Ovary (tissue), 9 donors: ENCODE results near the gene VAV3. TPM values are rescaled to one million over a fixed set of nuclear protein-coding genes. Genes with fewer than 3 reads are reported as not detected.

Source experiments
- DNase-seq, 5 donors: peaks; one replicate each; pipeline ENCODE4 v3.0.0-alpha.2; 2019 to 2020
- H3K27ac ChIP-seq, 2 donors: fragments of 200-600 bp; one replicate each; pipeline versions ENCODE4 v1.5.1 to v1.8.0; 2019 to 2022
- H3K27me3 ChIP-seq: fragments of 200-600 bp; one replicate; pipeline ENCODE4 v1.8.0; 2022
- H3K36me3 ChIP-seq: fragments of 200-600 bp; sonication (generic); one replicate; pipeline ENCODE4 v1.5.1; 2019
- H3K4me1 ChIP-seq: one replicate; pipeline ENCODE4 v1.8.1; 2013; ENCODE audit warnings: mild to moderate bottlenecking, moderate library complexity; ENCODE audit not compliant: insufficient read depth
- H3K4me3 ChIP-seq: fragments of 200-600 bp; sonication (generic); one replicate; pipeline ENCODE4 v1.5.1; 2017
- H3K9me3 ChIP-seq, 2 donors: fragments of 200-600 bp in 1 of 2; sonication (generic) in 1 of 2; one replicate each; pipeline versions ENCODE4 v1.5.1 to v1.8.1; 2013 to 2019; ENCODE audit warnings: mild to moderate bottlenecking in 1 of 2, moderate library complexity in 1 of 2
- EP300 ChIP-seq: sonication (generic); formaldehyde crosslinking; IDR thresholded peaks from one replicate; pipeline ENCODE4 v1.6.1; 2017; ENCODE audit warnings: antibody characterized with exemption
- POLR2A ChIP-seq: fragments of 450-650 bp; IDR thresholded peaks from one replicate; pipeline ENCODE4 v1.6.1; 2017; ENCODE audit warnings: antibody characterized with exemption, mild to moderate bottlenecking, moderate library complexity
- WGBS, 3 donors: extraction: QIAGEN DNeasy Blood & Tissue Kit in 1 of 3; methylation state at CpG; one replicate each; pipeline versions ENCODE4 v1.1.5 to v1.1.7; 2013 to 2017; 5-methylcytosine and 5-hydroxymethylcytosine counted together
- intact Hi-C, 4 donors: fragments of 100-400 bp; cut with DNase I; formaldehyde crosslinking; loops; one replicate each; pipeline versions ENCODE4 v1.11.0 to v1.15.1; 2022 to 2023
- polyA plus RNA-seq, 2 donors: library from polyadenylated mRNA; stranded (reverse); fragments of 200-250 nt in 1 of 2; fragments of 350-450 nt in 1 of 2; fragmentation: Illumina TruSeq in 1 of 2; extraction: RNeasy Lipid Tissue Mini Kit (QIAGEN cat#74804) in 1 of 2; gene quantifications; one replicate each; pipeline ENCODE4 v1.2.3, GENCODE V29; 2013 to 2014
- total RNA-seq, 7 donors: library from RNA; depleted of rRNA in 2 of 7; stranded (reverse); fragments of >200 nt in 2 of 7; fragmentation: NEBNext Ultra II Directional in 3 of 7; extraction: Animal tissue kit (Norgen Biotek cat#: 25700) in 3 of 7; gene quantifications; one replicate each; pipeline versions ENCODE4 v1.1.0 to v1.2.4, GENCODE V29; 2016 to 2023
- TF ChIP-seq, protein P1 (sequence below), 3 donors: fragments of 450-650 bp in 2 of 3; fragments of 200-600 bp in 1 of 3; IDR thresholded peaks; one replicate each; pipeline versions ENCODE4 v1.5.1 to v1.8.0; 2016 to 2022; ENCODE audit warnings: antibody characterized with exemption in 3 of 3, mild to moderate bottlenecking in 1 of 3
- donor health status: DM: no; HTN: no; CAD: no; lungs with moderate emphysema.
- donor health status: DM: no; HTN: no; CAD: no.
- donor health status: Bipolar disorder and iron deficiency.
- donor health status: DM: yes; HTN: yes; CAD: no.
- donor health status: DM: no; HTN: no; CAD: no.
- donor health status: DM: yes; HTN: yes; CAD: no.

Gene VAV3
- total and polyA plus RNA-seq, 9 donors = 0.78 to 7.4 (median 1.5) TPM

DNA sequence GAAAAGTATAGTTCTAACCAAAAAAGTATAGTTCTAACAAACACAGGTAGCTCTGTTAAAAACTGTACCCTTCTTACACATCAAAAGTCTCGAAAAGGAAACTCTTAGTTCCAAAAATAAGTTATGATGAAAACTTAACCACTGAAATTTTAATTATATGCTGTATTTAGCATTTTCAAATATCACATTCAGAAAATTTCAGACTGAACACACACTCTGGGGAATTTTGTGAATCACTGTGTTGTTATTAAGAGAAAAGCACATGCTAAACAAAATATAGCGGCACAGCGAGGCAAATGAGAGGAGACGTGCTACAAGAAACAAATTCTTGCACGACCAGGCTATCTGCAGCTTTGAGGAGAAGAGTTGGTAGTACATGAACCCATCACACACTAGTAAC, 30.4 kb downstream of the VAV3 start:
- Histone ChIP-seq H3K4me3 (no peak overlapping the region), H3K4me1 (no peaks in the 10 kb centered on the region), H3K36me3 (no peaks in the 10 kb centered on the region), H3K27ac (no peak overlapping the region), H3K9me3 (no peaks in the 10 kb centered on the region), H3K27me3 (no peaks in the 10 kb centered on the region)
- intact Hi-C loops = no loop called here
- TF ChIP-seq POLR2A (no peak), EP300 (no peak)
- TF ChIP-seq, protein P1, sequence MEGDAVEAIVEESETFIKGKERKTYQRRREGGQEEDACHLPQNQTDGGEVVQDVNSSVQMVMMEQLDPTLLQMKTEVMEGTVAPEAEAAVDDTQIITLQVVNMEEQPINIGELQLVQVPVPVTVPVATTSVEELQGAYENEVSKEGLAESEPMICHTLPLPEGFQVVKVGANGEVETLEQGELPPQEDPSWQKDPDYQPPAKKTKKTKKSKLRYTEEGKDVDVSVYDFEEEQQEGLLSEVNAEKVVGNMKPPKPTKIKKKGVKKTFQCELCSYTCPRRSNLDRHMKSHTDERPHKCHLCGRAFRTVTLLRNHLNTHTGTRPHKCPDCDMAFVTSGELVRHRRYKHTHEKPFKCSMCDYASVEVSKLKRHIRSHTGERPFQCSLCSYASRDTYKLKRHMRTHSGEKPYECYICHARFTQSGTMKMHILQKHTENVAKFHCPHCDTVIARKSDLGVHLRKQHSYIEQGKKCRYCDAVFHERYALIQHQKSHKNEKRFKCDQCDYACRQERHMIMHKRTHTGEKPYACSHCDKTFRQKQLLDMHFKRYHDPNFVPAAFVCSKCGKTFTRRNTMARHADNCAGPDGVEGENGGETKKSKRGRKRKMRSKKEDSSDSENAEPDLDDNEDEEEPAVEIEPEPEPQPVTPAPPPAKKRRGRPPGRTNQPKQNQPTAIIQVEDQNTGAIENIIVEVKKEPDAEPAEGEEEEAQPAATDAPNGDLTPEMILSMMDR (IDR thresholded peaks at IDR 0.05) = no peak
- 77 to 82% (median 79%) methylated on average over 5 of the region's 5 CpGs for WGBS, 3 donors
- no peak for DNase-seq

GRCh38 chr1:107933736-107934135, 31.2 kb downstream of the VAV3 start:
- intact Hi-C loops = no loop called here
- H3K4me3 ChIP-seq = no peak overlapping the region
- no peaks in the 10 kb centered on the region for H3K27me3 ChIP-seq
- 67 to 83% (median 72%) methylated on average over 1 of the region's 1 CpG for WGBS, 3 donors
- no peak for DNase-seq
- TF ChIP-seq EP300 (no peak), POLR2A (no peak)
- TF ChIP-seq, protein P1 (IDR thresholded peaks at IDR 0.05) = no peak
- no peaks in the 10 kb centered on the region for H3K9me3 ChIP-seq
- no peaks in the 10 kb centered on the region for H3K36me3 ChIP-seq
- H3K4me1 ChIP-seq = no peaks in the 10 kb centered on the region
- no peak overlapping the region for H3K27ac ChIP-seq

- H3K27ac ChIP-seq = no peak overlapping the region
- WGBS, 3 donors = 87 to 94% (median 91%) methylated on average over 1 of the region's 1 CpG
- H3K9me3 ChIP-seq = no peaks in the 10 kb centered on the region
- no peaks in the 10 kb centered on the region for H3K36me3 ChIP-seq
- TF ChIP-seq, protein P1 (IDR thresholded peaks at IDR 0.05) = no peak
- no peak for TF ChIP-seq POLR2A
- H3K27me3 ChIP-seq = no peaks in the 10 kb centered on the region
- no peaks in the 10 kb centered on the region for H3K4me1 ChIP-seq
- no peak overlapping the region for H3K4me3 ChIP-seq
- intact Hi-C loops = no loop called here
- DNase-seq = no peak
Observed at GRCh38 chr1:107930292-107930691, 34.7 kb downstream of the VAV3 start.

DNA sequence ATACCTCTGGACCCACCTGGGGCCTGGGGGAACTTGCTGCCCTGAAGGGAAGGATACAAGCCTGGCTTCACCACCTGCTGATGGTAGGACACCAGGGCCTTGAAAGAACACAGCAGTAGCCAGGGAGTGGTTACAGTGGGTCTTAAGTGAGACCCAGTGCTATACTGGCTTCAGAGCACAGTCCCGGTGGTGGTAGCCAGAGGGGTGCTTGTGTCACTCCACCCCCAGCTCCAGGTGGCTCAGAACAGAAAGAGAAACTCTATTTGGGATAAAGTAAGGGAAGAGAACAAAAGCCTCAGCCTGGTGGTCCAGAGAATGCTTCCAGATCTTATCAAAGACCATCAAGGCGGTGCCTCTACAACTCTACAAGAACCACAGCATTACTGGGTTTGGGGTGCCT, 37.2 kb downstream of the VAV3 start:
- H3K27ac ChIP-seq = no peak overlapping the region
- H3K27me3 ChIP-seq = no peaks in the 10 kb centered on the region
- H3K4me3 ChIP-seq = no peak overlapping the region
- H3K36me3 ChIP-seq = no peaks in the 10 kb centered on the region
- 89 to 98% (median 98%) methylated on average over 2 of the region's 2 CpGs for WGBS, 3 donors
- no peaks in the 10 kb centered on the region for H3K4me1 ChIP-seq
- H3K9me3 ChIP-seq = no peaks in the 10 kb centered on the region
- intact Hi-C loops = no loop called here
- no peak for TF ChIP-seq EP300
- TF ChIP-seq, protein P1 (IDR thresholded peaks at IDR 0.05) = no peak
- no peak for TF ChIP-seq POLR2A
- no peak for DNase-seq
